Measurements from ENCODE around the gene KTN1.

Gene KTN1

GRCh38 chr14:55645145-55645544 is 65.1 kb downstream of the KTN1 start:
- no peak for DNase-seq (ENCODE audit: extremely low read depth, insufficient read length)
- TF ChIP-seq CTCF (IDR thresholded peaks at IDR 0.05; ENCODE audit: insufficient read depth, low read length, poor library complexity, severe bottlenecking), result no peak
- Histone ChIP-seq H3K4me3 (replicated peaks; ENCODE audit: low read depth, low read length) (no peak overlapping the region), H3K36me3 (ENCODE audit: control insufficient read depth, insufficient read depth, low read length) (no peaks in the 10 kb centered on the region; the same call in 1 of the 2 replicates), H3K27me3 (replicated peaks; ENCODE audit: control insufficient read depth, insufficient read depth, low read length) (no peaks in the 10 kb centered on the region)

- no peak overlapping the region for H3K4me3 ChIP-seq (replicated peaks; ENCODE audit: low read depth, low read length)
- no peak for TF ChIP-seq CTCF (IDR thresholded peaks at IDR 0.05; ENCODE audit: insufficient read depth, low read length, poor library complexity, severe bottlenecking)
- H3K36me3 ChIP-seq (ENCODE audit: control insufficient read depth, insufficient read depth, low read length), result no peaks in the 10 kb centered on the region; the same call in 1 of the 2 replicates
- no peak for DNase-seq (ENCODE audit: extremely low read depth, insufficient read length)
- H3K27me3 ChIP-seq (replicated peaks; ENCODE audit: control insufficient read depth, insufficient read depth, low read length), result no peaks in the 10 kb centered on the region
Observed at GRCh38 chr14:55645845-55646832, 66.1 kb downstream of the KTN1 start.

- H3K27me3 ChIP-seq (replicated peaks; ENCODE audit: control insufficient read depth, insufficient read depth, low read length), result no peaks in the 10 kb centered on the region
- H3K36me3 ChIP-seq (ENCODE audit: control insufficient read depth, insufficient read depth, low read length), result peaks cover 2% of the 10 kb centered on the region; the same call in 1 of the 2 replicates
- no peak overlapping the region for H3K4me3 ChIP-seq (replicated peaks; ENCODE audit: low read depth, low read length)
- DNase-seq (ENCODE audit: extremely low read depth, insufficient read length), result no peak
- TF ChIP-seq CTCF (IDR thresholded peaks at IDR 0.05; ENCODE audit: insufficient read depth, low read length, poor library complexity, severe bottlenecking), result no peak
Observed at GRCh38 chr14:55650992-55651391, 71.0 kb downstream of the KTN1 start.

GRCh38 chr14:55654243-55654642 is 74.2 kb downstream of the KTN1 start:
- H3K27me3 ChIP-seq (replicated peaks; ENCODE audit: control insufficient read depth, insufficient read depth, low read length), result no peaks in the 10 kb centered on the region
- no peak overlapping the region for H3K4me3 ChIP-seq (replicated peaks; ENCODE audit: low read depth, low read length)
- no peak for TF ChIP-seq CTCF (IDR thresholded peaks at IDR 0.05; ENCODE audit: insufficient read depth, low read length, poor library complexity, severe bottlenecking)
- no peak for DNase-seq (ENCODE audit: extremely low read depth, insufficient read length)
- peaks cover 2% of the 10 kb centered on the region; the same call in 1 of the 2 replicates for H3K36me3 ChIP-seq (ENCODE audit: control insufficient read depth, insufficient read depth, low read length)

- peaks cover 2% of the 10 kb centered on the region for H3K36me3 ChIP-seq (ENCODE audit: control insufficient read depth, insufficient read depth, low read length)
- H3K4me3 ChIP-seq (replicated peaks; ENCODE audit: low read depth, low read length), result no peak overlapping the region
- DNase-seq (ENCODE audit: extremely low read depth, insufficient read length), result no peak
- no peaks in the 10 kb centered on the region for H3K27me3 ChIP-seq (replicated peaks; ENCODE audit: control insufficient read depth, insufficient read depth, low read length)
- TF ChIP-seq CTCF (IDR thresholded peaks at IDR 0.05; ENCODE audit: insufficient read depth, low read length, poor library complexity, severe bottlenecking), result no peak
Observed at GRCh38 chr14:55661029-55661428, 81.0 kb downstream of the KTN1 start.
